GM23248 (cell line): ENCODE measurements around the gene ZFAND3.

ENCODE experiments used
- EZH2 ChIP-seq: fragments of 200-600 bp; sonication (generic); IDR thresholded peaks from 2 replicates; pipeline ENCODE4 v1.6.1; 2018; ENCODE audit warnings: antibody characterized with exemption, mild to moderate bottlenecking; ENCODE audit not compliant: insufficient read depth, poor library complexity, severe bottlenecking
- EZH2phosphoT487 ChIP-seq: fragments of 200-600 bp; sonication (generic); IDR thresholded peaks from 2 replicates; pipeline ENCODE4 v1.6.1; 2018; ENCODE audit warnings: antibody characterized with exemption, moderate library complexity, mild to moderate bottlenecking, low read depth; ENCODE audit not compliant: insufficient read depth

- TF ChIP-seq EZH2 (no peak), EZH2phosphoT487 (no peak)
Measured at GRCh38 chr6:38033442-38033982, 214.0 kb downstream of the ZFAND3 start.
